Epithelial cell of esophagus (primary cell): ENCODE data around the gene MRPL11.

Experiments used
- DNase-seq: peaks from one replicate; pipeline ENCODE4 v3.0.0; 2010; ENCODE audit warnings: low read depth
- H3K4me3 ChIP-seq: 2 replicates; pipeline ENCODE4 v1.5.1; 2011; ENCODE audit warnings: mild to moderate bottlenecking, low read length, control low read depth
- TF ChIP-seq, protein P1 (sequence below): IDR thresholded peaks from 2 replicates; pipeline ENCODE4 v1.5.1; 2011; ENCODE audit warnings: low read depth, mild to moderate bottlenecking, low read length, control low read depth, inconsistent platforms; ENCODE audit not compliant: insufficient read depth; ENCODE audit errors: missing control alignments

Gene MRPL11

GRCh38 chr11:66438504-66439466, at the start of gene MRPL11:
Gene MRPL11 (minus strand): TSS chr11:66438848. CDS start chr11:66438754, 94 bp downstream.
- TF ChIP-seq, protein P1, sequence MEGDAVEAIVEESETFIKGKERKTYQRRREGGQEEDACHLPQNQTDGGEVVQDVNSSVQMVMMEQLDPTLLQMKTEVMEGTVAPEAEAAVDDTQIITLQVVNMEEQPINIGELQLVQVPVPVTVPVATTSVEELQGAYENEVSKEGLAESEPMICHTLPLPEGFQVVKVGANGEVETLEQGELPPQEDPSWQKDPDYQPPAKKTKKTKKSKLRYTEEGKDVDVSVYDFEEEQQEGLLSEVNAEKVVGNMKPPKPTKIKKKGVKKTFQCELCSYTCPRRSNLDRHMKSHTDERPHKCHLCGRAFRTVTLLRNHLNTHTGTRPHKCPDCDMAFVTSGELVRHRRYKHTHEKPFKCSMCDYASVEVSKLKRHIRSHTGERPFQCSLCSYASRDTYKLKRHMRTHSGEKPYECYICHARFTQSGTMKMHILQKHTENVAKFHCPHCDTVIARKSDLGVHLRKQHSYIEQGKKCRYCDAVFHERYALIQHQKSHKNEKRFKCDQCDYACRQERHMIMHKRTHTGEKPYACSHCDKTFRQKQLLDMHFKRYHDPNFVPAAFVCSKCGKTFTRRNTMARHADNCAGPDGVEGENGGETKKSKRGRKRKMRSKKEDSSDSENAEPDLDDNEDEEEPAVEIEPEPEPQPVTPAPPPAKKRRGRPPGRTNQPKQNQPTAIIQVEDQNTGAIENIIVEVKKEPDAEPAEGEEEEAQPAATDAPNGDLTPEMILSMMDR: peak; percentile 72
- H3K4me3 ChIP-seq: peak within 1 kb of the TSS; percentile 88
- DNase-seq: peak; percentile 96

DNA sequence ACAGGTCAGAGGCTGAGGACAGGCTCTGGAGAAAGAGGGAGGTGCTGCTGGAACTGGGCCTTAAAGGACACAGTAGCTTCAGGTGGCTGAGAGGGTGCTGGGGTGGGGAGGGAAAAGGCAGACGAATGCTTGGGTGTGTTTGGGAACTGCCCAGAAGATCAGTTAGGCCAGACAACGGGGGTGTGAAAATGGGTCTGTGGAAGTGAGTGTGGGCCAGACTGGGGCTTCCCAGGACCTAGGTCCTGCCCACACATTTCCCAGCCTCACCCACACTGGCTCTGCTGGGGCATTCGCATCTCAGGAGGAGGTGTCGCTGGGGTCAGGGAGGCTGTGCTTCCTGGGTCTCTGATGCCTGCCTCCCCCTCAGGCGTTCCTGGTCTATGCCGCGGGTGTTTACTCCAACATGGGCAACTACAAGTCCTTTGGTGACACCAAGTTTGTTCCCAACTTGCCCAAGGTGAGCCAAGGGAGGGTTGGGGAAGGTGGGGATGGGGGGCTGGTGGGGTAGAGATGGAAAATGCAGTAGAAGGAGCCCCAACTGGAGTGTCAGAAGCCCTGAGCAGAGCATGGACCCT, 46.2 kb upstream of the MRPL11 start:
- no peak overlapping the region for H3K4me3 ChIP-seq
- DNase-seq: no peak
- TF ChIP-seq, protein P1: no peak

- DNase-seq: peak; percentile 98
- peak within 1 kb of the TSS; percentile 81 for H3K4me3 ChIP-seq
- TF ChIP-seq, protein P1: no peak
These were observed 41.7 kb upstream of the MRPL11 start, which contains the start of gene DPP3 for GRCh38 chr11:66480117-66480938. Gene DPP3 (plus strand): TSS chr11:66480434. CDS start chr11:66482201, 1,767 bp downstream.

DNA sequence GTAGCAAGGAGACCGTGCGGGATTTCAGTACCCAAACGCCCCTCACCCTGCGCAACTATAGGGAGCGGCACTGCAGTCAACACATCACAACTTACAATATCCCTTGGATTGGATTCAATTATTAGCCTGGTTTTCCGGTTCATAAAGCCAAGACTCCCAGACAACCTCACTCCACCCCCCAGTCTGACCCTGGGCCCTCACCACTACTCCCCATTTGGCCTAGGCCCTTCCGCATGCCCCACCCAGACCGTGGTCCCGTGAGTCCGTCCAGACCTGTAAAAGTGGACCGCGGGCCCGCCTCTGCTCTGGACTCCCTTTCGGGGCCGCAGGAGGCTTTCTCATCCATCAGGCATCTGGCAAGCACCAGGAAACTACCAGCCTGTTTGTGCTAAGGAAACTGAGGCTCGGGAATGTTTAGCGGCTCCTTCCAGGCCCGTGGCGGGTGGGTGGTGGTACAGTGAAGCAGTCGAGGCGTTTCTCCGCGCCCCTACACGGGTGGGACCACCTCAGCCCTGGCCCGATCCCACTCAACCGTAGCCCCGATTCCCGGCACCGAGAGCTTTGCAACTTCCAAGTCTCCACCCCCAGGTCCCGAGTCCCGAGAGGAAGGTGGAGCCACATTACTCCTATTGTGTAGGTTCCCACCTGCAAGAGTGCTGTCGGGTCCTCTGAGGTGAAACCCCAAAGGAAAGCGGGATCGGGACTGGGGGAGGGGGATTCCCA, 40.9 kb upstream of the MRPL11 start:
- TF ChIP-seq, protein P1: no peak
- peak overlapping the region; percentile 81 for H3K4me3 ChIP-seq
- DNase-seq: peak; percentile 84

DNA sequence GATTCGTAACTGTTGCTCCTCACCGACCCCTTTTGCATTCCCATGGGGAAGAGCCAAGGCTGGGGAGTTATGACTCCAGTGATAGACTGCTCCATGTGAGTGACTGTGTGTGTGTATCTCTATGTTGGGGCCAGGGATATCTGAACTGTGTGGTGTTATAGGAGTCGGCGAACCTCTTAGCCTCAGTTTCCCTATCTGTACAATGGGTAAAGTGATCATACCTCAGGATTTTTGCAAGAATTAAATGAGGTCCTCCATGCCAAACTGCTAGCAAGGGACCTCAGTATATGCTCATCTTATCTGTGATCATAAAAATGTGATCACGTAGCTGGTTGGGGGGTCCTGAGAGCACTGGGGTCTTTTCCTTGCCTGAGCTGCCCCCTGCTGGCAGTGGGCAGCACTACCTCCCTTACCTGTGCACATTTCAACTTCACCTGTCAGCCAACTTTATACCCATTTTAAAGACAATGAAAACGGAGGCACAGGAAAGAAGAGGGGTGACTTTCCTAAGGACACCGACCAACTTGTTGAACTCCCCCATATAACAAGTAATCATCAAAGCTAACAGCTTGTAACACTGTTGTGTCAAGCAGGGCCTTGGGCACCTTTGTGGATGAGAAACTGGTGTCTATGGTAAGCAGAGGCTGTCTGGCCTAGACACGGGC, 40.2 kb upstream of the MRPL11 start:
- H3K4me3 ChIP-seq: peak overlapping the region; percentile 81
- DNase-seq: peak; percentile 38
- TF ChIP-seq, protein P1: peak; percentile 91
